HG02678 (cell line): ENCODE results near the gene SFTPB.

Source experiments
- ATAC-seq: cut with Tn5 transposase; IDR thresholded peaks from one replicate; pipeline ENCODE4 v1.9.1; 2021; ENCODE audit warnings: mild to moderate bottlenecking, moderate library complexity; ENCODE audit not compliant: unreplicated experiment

The SFTPB gene

GRCh38 chr2:85702800-85703199 lies 34.8 kb upstream of the SFTPB start:
- ATAC-seq = no peak

GRCh38 chr2:85702172-85702571 lies 34.2 kb upstream of the SFTPB start:
- no peak for ATAC-seq

- ATAC-seq = no peak
Observed at GRCh38 chr2:85699325-85699724, 31.3 kb upstream of the SFTPB start.

- ATAC-seq = no peak
Observed at GRCh38 chr2:85698880-85699254, 30.9 kb upstream of the SFTPB start.

GRCh38 chr2:85698184-85698879 lies 30.3 kb upstream of the SFTPB start:
- ATAC-seq = no peak

- no peak for ATAC-seq
Observed at GRCh38 chr2:85697716-85698115, 29.7 kb upstream of the SFTPB start.

GRCh38 chr2:85697096-85697495 lies 29.1 kb upstream of the SFTPB start:
- no peak for ATAC-seq

- ATAC-seq = no peak
Observed at GRCh38 chr2:85695691-85696668, 28.0 kb upstream of the SFTPB start.

- ATAC-seq = no peak
Observed at GRCh38 chr2:85695121-85695520, 27.1 kb upstream of the SFTPB start.

- ATAC-seq = no peak
Observed at GRCh38 chr2:85694052-85695025, 26.3 kb upstream of the SFTPB start, which contains the start of gene GNLY. TSS of gene GNLY (plus strand) at chr2:85694358. CDS start at chr2:85694419, 61 bp downstream.

GRCh38 chr2:85692039-85692645 lies 24.1 kb upstream of the SFTPB start:
- no peak for ATAC-seq

- no peak for ATAC-seq
Observed at GRCh38 chr2:85690932-85691331, 22.9 kb upstream of the SFTPB start.

GRCh38 chr2:85684806-85685205 lies 16.8 kb upstream of the SFTPB start:
- no peak for ATAC-seq

GRCh38 chr2:85684380-85684779 lies 16.4 kb upstream of the SFTPB start:
- ATAC-seq = no peak

- ATAC-seq = no peak
Observed at GRCh38 chr2:85682378-85682777, 14.4 kb upstream of the SFTPB start.

GRCh38 chr2:85681776-85682175 lies 13.8 kb upstream of the SFTPB start:
- ATAC-seq = no peak

- no peak for ATAC-seq
Observed at GRCh38 chr2:85681372-85681763, 13.4 kb upstream of the SFTPB start.

GRCh38 chr2:85680707-85681371 lies 12.8 kb upstream of the SFTPB start:
- no peak for ATAC-seq

- peak; percentile 82 for ATAC-seq
Observed at GRCh38 chr2:85678794-85679672, 11.0 kb upstream of the SFTPB start.
